CD4-positive, alpha-beta memory T cell (primary cell): Measurements from ENCODE around the gene MTMR6. TPM values are rescaled to one million over a fixed set of nuclear protein-coding genes. Genes with fewer than 3 reads are reported as not detected.
"Not testable (repeated sequence)": the region's sequence is repeated elsewhere in the genome, so short reads cannot be mapped to it uniquely, and the experiment has no call there.

Source experiments
- CTCF ChIA-PET: fragments of 350-600 bp; sonication (Branson Sonifier 250); formaldehyde crosslinking; loops from one replicate; lab custom pipeline; 2021; ENCODE audit warnings: inconsistent platforms; ENCODE audit not compliant: partially characterized antibody; lab: Charles Lee
- POLR2A ChIA-PET: fragments of 350-600 bp; sonication (Branson Sonifier 250); formaldehyde crosslinking; loops from one replicate; lab custom pipeline; 2021; ENCODE audit not compliant: partially characterized antibody; lab: Charles Lee
- DNase-seq, 5 donors: peaks; one replicate each; pipeline versions ENCODE4 v3.0.0 to v3.0.0-alpha.2; 2020 to 2022; ENCODE audit warnings: mixed read lengths in 1 of 5
- H3K27ac ChIP-seq: one replicate; pipeline ENCODE4 v1.7.0; 2013; ENCODE audit warnings: low read depth, low read length
- H3K27me3 ChIP-seq: 2 replicates; pipeline ENCODE4 v1.7.0; 2013; ENCODE audit warnings: mild to moderate bottlenecking, low read length, moderate library complexity; ENCODE audit not compliant: insufficient read depth
- H3K36me3 ChIP-seq: 2 replicates; pipeline ENCODE4 v1.7.0; 2013; ENCODE audit warnings: mild to moderate bottlenecking, low read length, moderate library complexity; ENCODE audit not compliant: insufficient read depth
- H3K4me1 ChIP-seq: 2 replicates; pipeline ENCODE4 v1.7.0; 2013; ENCODE audit warnings: mild to moderate bottlenecking, low read length, moderate library complexity; ENCODE audit not compliant: insufficient read depth
- H3K4me3 ChIP-seq, 2 donors: one replicate each; pipeline ENCODE4 v1.7.0; 2013; ENCODE audit warnings: low read length in 2 of 2, mild to moderate bottlenecking in 1 of 2
- H3K9me3 ChIP-seq, 2 donors: one replicate each; pipeline ENCODE4 v1.7.0; 2013; ENCODE audit warnings: low read length in 2 of 2, control low read depth in 1 of 2; ENCODE audit not compliant: control insufficient read depth in 1 of 2
- H3K27ac Mint-ChIP-seq, 7 donors: one replicate each; pipeline ENCODE4 v1.8.0; 2020 to 2021; ENCODE audit warnings: mixed read lengths in 7 of 7, mild to moderate bottlenecking in 6 of 7, inconsistent platforms in 3 of 7, moderate library complexity in 3 of 7
- H3K27me3 Mint-ChIP-seq, 2 donors: one replicate each; pipeline ENCODE4 v1.8.0; 2020 to 2021; ENCODE audit warnings: mixed read lengths in 2 of 2
- H3K36me3 Mint-ChIP-seq, 2 donors: one replicate each; pipeline ENCODE4 v1.8.0; 2020 to 2021; ENCODE audit warnings: mixed read lengths in 2 of 2, inconsistent platforms in 1 of 2, mild to moderate bottlenecking in 1 of 2
- H3K4me1 Mint-ChIP-seq, 4 donors: one replicate each; pipeline ENCODE4 v1.8.0; 2020 to 2021; ENCODE audit warnings: mixed read lengths in 4 of 4, mild to moderate bottlenecking in 1 of 4
- H3K4me3 Mint-ChIP-seq, 8 donors: one replicate each; pipeline ENCODE4 v1.8.0; 2020 to 2021; ENCODE audit warnings: mixed read lengths in 8 of 8, mild to moderate bottlenecking in 7 of 8, moderate library complexity in 6 of 8, inconsistent platforms in 3 of 8
- H3K9me3 Mint-ChIP-seq, 8 donors: one replicate each; pipeline ENCODE4 v1.8.0; 2020 to 2021; ENCODE audit warnings: mixed read lengths in 8 of 8, mild to moderate bottlenecking in 5 of 8, inconsistent platforms in 3 of 8, moderate library complexity in 1 of 8
- intact Hi-C: fragments of 100-400 bp; cut with micrococcal nuclease; formaldehyde crosslinking; loops from one replicate; pipeline ENCODE4 v1.15.1; 2023
- polyA plus RNA-seq, 2 donors: library from polyadenylated mRNA; unstranded; fragments of 300-500 nt; fragmentation: Illumina TruSeq; gene quantifications; one replicate each; pipeline ENCODE4 v1.2.3, GENCODE V29; 2021
- total RNA-seq, 2 experiments: library from RNA; stranded (reverse); gene quantifications; one replicate each; pipeline ENCODE4 v1.2.3, GENCODE V29; 2021

Gene MTMR6
- total RNA-seq, result 10 to 100 TPM; 18.9 to 19.1 TPM
- 10 to 100 TPM; 20.0 to 20.2 TPM for polyA plus RNA-seq

- ChIA-PET CTCF (interaction anchor here (0.5 to 2.5 kb wide), 18 partner anchors 8 to 292 kb away, joined by 3 to 21 read pairs (median 4); partner anchors contain the start of gene NUP58), POLR2A (interaction anchor here (0.5 to 2.3 kb wide), 8 partner anchors 9 to 969 kb away, joined by 3 to 20 read pairs (median 5); partner anchors contain the start of genes NUP58 and RNF6)
- peaks cover 0 to 6% (median 0%) of the 10 kb centered on the region in 8 donors for H3K9me3 Mint-ChIP-seq
- peak within 1 kb of the TSS; percentile 94 to 100 (median 98) for H3K4me3 Mint-ChIP-seq
- H3K27ac Mint-ChIP-seq, result peak within 1 kb of the TSS; percentile 97 to 100 (median 98)
- H3K36me3 Mint-ChIP-seq, result peaks cover 4 to 17% of the 10 kb centered on the region in 2 donors
- Histone ChIP-seq H3K36me3 (no peaks in the 10 kb centered on the region), H3K9me3 (no peaks in the 10 kb centered on the region), H3K4me1 (peaks cover 40% of the 10 kb centered on the region), H3K27ac (peak within 1 kb of the TSS; percentile 100), H3K4me3 (peak within 1 kb of the TSS; percentile 91 to 92), H3K27me3 (no peaks in the 10 kb centered on the region)
- intact Hi-C loops, result loop anchor here (1.0 to 5.0 kb wide), 3 partner anchors 14 to 1910 kb away; partner anchors contain the start of gene NUP58
- peak; percentile 92 to 96 (median 94) for DNase-seq
- peaks cover 36 to 58% (median 46%) of the 10 kb centered on the region in 4 donors for H3K4me1 Mint-ChIP-seq
- peaks cover 4 to 8% of the 10 kb centered on the region in 2 donors for H3K27me3 Mint-ChIP-seq
Observed at GRCh38 chr13:25286969-25287961, at the start of gene MTMR6. MTMR6 (minus strand) TSS chr13:25287488; CDS start chr13:25287247, 241 bp downstream.

- no peak overlapping the region for H3K4me3 Mint-ChIP-seq
- H3K4me1 Mint-ChIP-seq, result peaks cover 1 to 10% (median 7%) of the 10 kb centered on the region in 4 donors
- no peaks in the 10 kb centered on the region for H3K4me1 ChIP-seq
- H3K36me3 ChIP-seq, result peaks cover 37% of the 10 kb centered on the region
- ChIA-PET CTCF (no interaction called here), POLR2A (no interaction called here)
- no peaks in the 10 kb centered on the region for H3K27me3 Mint-ChIP-seq
- peaks cover 23 to 59% of the 10 kb centered on the region in 2 donors for H3K36me3 Mint-ChIP-seq
- no peaks in the 10 kb centered on the region for H3K9me3 ChIP-seq
- intact Hi-C loops, result no loop called here
- no peak overlapping the region for H3K27ac ChIP-seq
- no peak for DNase-seq
- no peaks in the 10 kb centered on the region for H3K27me3 ChIP-seq
- no peak overlapping the region for H3K27ac Mint-ChIP-seq
- H3K4me3 ChIP-seq, result no peak overlapping the region
- no peaks in the 10 kb centered on the region for H3K9me3 Mint-ChIP-seq
Observed at GRCh38 chr13:25335856-25336255, 48.6 kb upstream of the MTMR6 start.

GRCh38 chr13:25330541-25330940, 43.3 kb upstream of the MTMR6 start:
- no peak overlapping the region for H3K27ac Mint-ChIP-seq
- Histone ChIP-seq H3K27me3 (no peaks in the 10 kb centered on the region), H3K36me3 (peaks cover 52% of the 10 kb centered on the region)

GRCh38 chr13:25329706-25330105, 42.4 kb upstream of the MTMR6 start:
- H3K36me3 Mint-ChIP-seq, result peaks cover 38 to 80% of the 10 kb centered on the region in 2 donors
- H3K4me1 Mint-ChIP-seq, result peaks cover 1 to 12% (median 7%) of the 10 kb centered on the region in 4 donors
- no peaks in the 10 kb centered on the region for H3K27me3 Mint-ChIP-seq
- intact Hi-C loops, result no loop called here
- no peak overlapping the region for H3K4me3 Mint-ChIP-seq
- no peak for DNase-seq
- peak overlapping the region in 2 of 7 donors; percentile 22 to 61 for H3K27ac Mint-ChIP-seq
- H3K27me3 ChIP-seq, result no peaks in the 10 kb centered on the region
- H3K4me3 ChIP-seq, result no peak overlapping the region
- H3K9me3 Mint-ChIP-seq, result no peaks in the 10 kb centered on the region
- no peak overlapping the region for H3K27ac ChIP-seq
- peaks cover 53% of the 10 kb centered on the region for H3K36me3 ChIP-seq
- H3K4me1 ChIP-seq, result no peaks in the 10 kb centered on the region
- no peaks in the 10 kb centered on the region for H3K9me3 ChIP-seq
- CTCF ChIA-PET, result no interaction called here
- POLR2A ChIA-PET, result no interaction called here

More at GRCh38 chr13:25330541-25330940, 43.3 kb upstream of the MTMR6 start:
- no peak for DNase-seq
- intact Hi-C loops, result no loop called here
- H3K4me3 ChIP-seq, result no peak overlapping the region
- CTCF ChIA-PET, result no interaction called here
- Mint-ChIP-seq H3K4me3 (no peak overlapping the region), H3K36me3 (peaks cover 38 to 73% of the 10 kb centered on the region in 2 donors), H3K4me1 (peaks cover 1 to 10% (median 7%) of the 10 kb centered on the region in 4 donors), H3K9me3 (no peaks in the 10 kb centered on the region), H3K27me3 (no peaks in the 10 kb centered on the region)
- no peaks in the 10 kb centered on the region for H3K4me1 ChIP-seq
- H3K9me3 ChIP-seq, result no peaks in the 10 kb centered on the region
- POLR2A ChIA-PET, result no interaction called here
- no peak overlapping the region for H3K27ac ChIP-seq

GRCh38 chr13:25324100-25324499, 36.8 kb upstream of the MTMR6 start:
- ChIA-PET CTCF (no interaction called here), POLR2A (no interaction called here)
- no peaks in the 10 kb centered on the region for H3K9me3 ChIP-seq
- Mint-ChIP-seq H3K27me3 (no peaks in the 10 kb centered on the region), H3K4me3 (no peak overlapping the region), H3K9me3 (no peaks in the 10 kb centered on the region), H3K4me1 (peaks cover 0 to 1% (median 0%) of the 10 kb centered on the region in 4 donors), H3K27ac (peak overlapping the region in 3 of 7 donors; percentile 29 to 54 (median 49)), H3K36me3 (peaks cover 23 to 64% of the 10 kb centered on the region in 2 donors)
- no peaks in the 10 kb centered on the region for H3K27me3 ChIP-seq
- DNase-seq, result no peak
- H3K27ac ChIP-seq, result no peak overlapping the region
- H3K4me1 ChIP-seq, result no peaks in the 10 kb centered on the region
- H3K4me3 ChIP-seq, result no peak overlapping the region
- intact Hi-C loops, result no loop called here
- H3K36me3 ChIP-seq, result peaks cover 45% of the 10 kb centered on the region

GRCh38 chr13:25319771-25320170, 32.5 kb upstream of the MTMR6 start:
- H3K9me3 ChIP-seq, result no peaks in the 10 kb centered on the region
- no peak overlapping the region for H3K27ac ChIP-seq
- peaks cover 40 to 60% of the 10 kb centered on the region in 2 donors for H3K36me3 Mint-ChIP-seq
- no peaks in the 10 kb centered on the region for H3K27me3 ChIP-seq
- intact Hi-C loops, result no loop called here
- H3K27ac Mint-ChIP-seq, result no peak overlapping the region
- no peak overlapping the region for H3K4me3 ChIP-seq
- no peaks in the 10 kb centered on the region for H3K27me3 Mint-ChIP-seq
- H3K4me1 ChIP-seq, result no peaks in the 10 kb centered on the region
- DNase-seq, result no peak
- CTCF ChIA-PET, result interaction anchor here (1.0 kb wide), 1 partner anchor 32 kb away, joined by 3 read pairs; no protein-coding TSS in a partner anchor
- no peaks in the 10 kb centered on the region for H3K9me3 Mint-ChIP-seq
- H3K36me3 ChIP-seq, result peaks cover 52% of the 10 kb centered on the region
- no peak overlapping the region for H3K4me3 Mint-ChIP-seq
- POLR2A ChIA-PET, result no interaction called here
- H3K4me1 Mint-ChIP-seq, result peaks cover 0 to 5% (median 4%) of the 10 kb centered on the region in 4 donors

GRCh38 chr13:25318946-25319345, 31.7 kb upstream of the MTMR6 start:
- intact Hi-C loops, result not testable (repeated sequence)
- peaks cover 43% of the 10 kb centered on the region for H3K36me3 ChIP-seq

More at GRCh38 chr13:25318946-25319345, 31.7 kb upstream of the MTMR6 start:
- H3K4me1 ChIP-seq, H3K27me3 ChIP-seq, H3K9me3 ChIP-seq, H3K27ac Mint-ChIP-seq, H3K4me3 Mint-ChIP-seq, H3K4me1 Mint-ChIP-seq, H3K9me3 Mint-ChIP-seq, H3K27me3 Mint-ChIP-seq, DNase-seq, H3K27ac ChIP-seq, H3K4me3 ChIP-seq, CTCF ChIA-PET, POLR2A ChIA-PET: not testable (repeated sequence)
- H3K36me3 Mint-ChIP-seq, result peaks cover 42 to 59% of the 10 kb centered on the region in 2 donors
